Activated CD8-positive, alpha-beta memory T cell treated with anti-CD3 and anti-CD28 coated beads, Interleukin-2, amount 10 ng/mL, durations not matched to agents 7 days and 5 days (primary cell): Measurements from ENCODE around the gene KCNMB2. TPM values are rescaled to one million over a fixed set of nuclear protein-coding genes. Genes with fewer than 3 reads are reported as not detected.

Experiments
- ATAC-seq: fragments of 150-1000 bp; cut with Tn5 transposase; one replicate; pipeline ENCODE4 v1.10.0; 2021; ENCODE audit warnings: moderate library complexity
- CTCF ChIA-PET: fragments of 350-600 bp; sonication (Branson Sonifier 250); formaldehyde crosslinking; loops from one replicate; lab custom pipeline; 2021; ENCODE audit warnings: antibody characterized with exemption; lab: Charles Lee
- DNase-seq: peaks from one replicate; pipeline ENCODE4 v3.0.0-alpha.2; 2020
- H3K27ac Mint-ChIP-seq: one replicate; pipeline ENCODE4 v1.8.0; 2021; ENCODE audit warnings: mild to moderate bottlenecking, mixed read lengths
- H3K27me3 Mint-ChIP-seq: one replicate; pipeline ENCODE4 v1.8.0; 2021; ENCODE audit warnings: mixed read lengths
- H3K36me3 Mint-ChIP-seq: one replicate; pipeline ENCODE4 v1.8.0; 2021; ENCODE audit warnings: mild to moderate bottlenecking, mixed read lengths
- H3K4me1 Mint-ChIP-seq: one replicate; pipeline ENCODE4 v1.8.0; 2021; ENCODE audit warnings: mixed read lengths
- H3K4me3 Mint-ChIP-seq: one replicate; pipeline ENCODE4 v1.8.0; 2021; ENCODE audit warnings: mild to moderate bottlenecking, moderate library complexity, mixed read lengths
- H3K9me3 Mint-ChIP-seq: one replicate; pipeline ENCODE4 v1.8.0; 2022; ENCODE audit warnings: low read depth, mixed read lengths
- total RNA-seq, 2 experiments: library from RNA; stranded (reverse); gene quantifications; one replicate each; pipeline ENCODE4 v1.2.3, GENCODE V29; 2021

The KCNMB2 gene
- total RNA-seq, result not detected

DNA sequence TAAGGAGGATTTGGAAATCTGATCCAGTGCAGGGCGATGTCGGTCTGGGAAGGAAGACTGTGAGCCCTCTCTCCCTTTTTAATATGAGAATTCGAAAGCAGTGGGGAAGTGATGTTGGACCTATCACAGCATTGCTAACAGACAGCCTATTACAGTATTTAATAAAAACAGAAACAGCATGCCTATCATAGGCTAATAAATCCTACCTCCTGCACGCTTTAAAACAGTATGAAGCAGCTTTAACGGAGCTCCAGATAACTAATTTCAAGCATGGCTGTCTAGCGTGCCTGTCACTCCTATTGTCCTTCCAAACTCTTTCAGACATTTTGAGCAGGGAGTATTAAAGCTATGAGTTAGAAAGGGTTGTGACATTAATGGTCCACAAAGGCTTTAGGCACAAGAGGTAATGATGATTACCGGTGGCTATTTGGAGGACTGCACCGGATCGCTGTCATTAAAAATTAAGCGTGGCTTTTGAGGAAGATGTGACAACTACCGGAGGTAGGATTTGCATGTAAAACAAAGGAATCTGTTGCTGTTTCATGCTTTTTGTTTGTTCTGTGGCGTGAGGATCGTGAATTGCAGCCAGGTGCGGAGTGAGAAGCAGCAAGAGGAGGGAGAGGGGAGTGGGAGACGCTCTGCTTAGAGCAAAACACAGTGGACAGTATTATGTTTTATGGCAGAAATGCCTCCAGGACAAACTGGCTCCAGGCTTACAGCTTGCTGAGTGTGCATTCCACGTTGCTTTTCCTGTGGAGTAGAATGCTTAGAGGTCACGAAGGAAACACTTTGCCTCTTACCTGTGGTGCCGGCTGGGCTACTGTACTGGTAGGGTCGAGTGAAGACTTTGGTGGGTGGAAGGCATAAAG lies at the start of gene KCNMB2:
KCNMB2 (plus strand) TSS at position 226 of the 869 bp plus-strand sequence.
- H3K9me3 Mint-ChIP-seq, result peaks cover under 1% of the 10 kb centered on the region
- CTCF ChIA-PET, result no interaction called here
- no peak within 1 kb of the TSS for H3K4me3 Mint-ChIP-seq
- H3K27me3 Mint-ChIP-seq, result peaks cover 20% of the 10 kb centered on the region
- ATAC-seq (no peak), DNase-seq (no peak)
- H3K27ac Mint-ChIP-seq, result no peak within 1 kb of the TSS
- no peaks in the 10 kb centered on the region for H3K36me3 Mint-ChIP-seq
- no peaks in the 10 kb centered on the region for H3K4me1 Mint-ChIP-seq

DNA sequence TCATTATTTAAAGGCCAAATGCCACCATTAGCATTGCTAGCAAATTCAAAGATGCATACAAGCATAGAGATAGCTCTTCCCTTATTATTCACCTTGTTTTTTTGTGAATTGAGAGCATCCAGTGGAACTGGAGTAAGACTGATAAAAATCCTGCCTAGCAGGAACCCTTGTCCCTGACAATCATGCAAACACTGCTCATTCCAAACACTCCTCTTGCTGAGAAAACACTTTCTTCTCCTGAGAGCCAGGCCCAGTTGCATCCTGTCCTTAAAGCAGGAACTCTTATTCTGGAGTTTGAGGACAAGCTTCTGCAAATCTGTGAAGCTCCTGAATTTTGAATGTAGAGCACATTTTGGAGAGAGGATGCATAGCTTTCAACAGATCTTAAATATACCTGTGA lies 49.3 kb upstream of the KCNMB2 start:
- H3K36me3 Mint-ChIP-seq, result no peaks in the 10 kb centered on the region
- ATAC-seq (no peak), DNase-seq (no peak)
- H3K9me3 Mint-ChIP-seq, result no peaks in the 10 kb centered on the region
- H3K4me1 Mint-ChIP-seq, result no peaks in the 10 kb centered on the region
- H3K27me3 Mint-ChIP-seq, result no peaks in the 10 kb centered on the region
- H3K4me3 Mint-ChIP-seq, result no peak overlapping the region
- H3K27ac Mint-ChIP-seq, result no peak overlapping the region
- CTCF ChIA-PET, result no interaction called here

DNA sequence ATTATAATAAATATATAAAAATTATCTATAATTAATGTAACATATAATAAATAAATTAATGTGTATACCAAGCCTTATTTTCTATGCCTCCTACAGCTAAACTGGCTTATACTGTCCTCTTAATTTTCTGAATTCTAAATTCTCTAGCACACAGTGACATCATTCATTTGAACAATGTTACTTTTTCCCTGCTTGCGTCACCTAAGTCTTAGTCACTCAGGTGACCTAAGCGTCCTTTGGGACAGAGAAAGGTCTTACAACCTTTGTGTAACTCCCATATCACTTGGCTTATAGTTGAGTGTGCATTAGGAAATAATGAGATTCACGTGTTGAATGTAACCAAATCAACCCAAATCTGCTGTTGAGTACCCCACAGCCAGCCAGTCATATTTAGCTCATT lies 48.5 kb upstream of the KCNMB2 start:
- no peak overlapping the region for H3K27ac Mint-ChIP-seq
- no peak overlapping the region for H3K4me3 Mint-ChIP-seq
- H3K27me3 Mint-ChIP-seq, result no peaks in the 10 kb centered on the region
- no peaks in the 10 kb centered on the region for H3K9me3 Mint-ChIP-seq
- no peaks in the 10 kb centered on the region for H3K4me1 Mint-ChIP-seq
- CTCF ChIA-PET, result no interaction called here
- no peaks in the 10 kb centered on the region for H3K36me3 Mint-ChIP-seq
- ATAC-seq (no peak), DNase-seq (no peak)

GRCh38 chr3:178491751-178492150 lies 44.5 kb upstream of the KCNMB2 start:
- no peaks in the 10 kb centered on the region for H3K36me3 Mint-ChIP-seq
- CTCF ChIA-PET, result no interaction called here
- no peak overlapping the region for H3K4me3 Mint-ChIP-seq
- H3K27ac Mint-ChIP-seq, result no peak overlapping the region
- DNase-seq, result no peak
- H3K27me3 Mint-ChIP-seq, result no peaks in the 10 kb centered on the region
- no peaks in the 10 kb centered on the region for H3K4me1 Mint-ChIP-seq
- no peak for ATAC-seq
- no peaks in the 10 kb centered on the region for H3K9me3 Mint-ChIP-seq

GRCh38 chr3:178492491-178492890 lies 43.7 kb upstream of the KCNMB2 start:
- DNase-seq, result no peak
- Mint-ChIP-seq H3K36me3 (no peaks in the 10 kb centered on the region), H3K27ac (no peak overlapping the region), H3K4me3 (no peak overlapping the region), H3K9me3 (no peaks in the 10 kb centered on the region), H3K27me3 (no peaks in the 10 kb centered on the region), H3K4me1 (no peaks in the 10 kb centered on the region)
- CTCF ChIA-PET, result no interaction called here
- ATAC-seq, result no peak

DNA sequence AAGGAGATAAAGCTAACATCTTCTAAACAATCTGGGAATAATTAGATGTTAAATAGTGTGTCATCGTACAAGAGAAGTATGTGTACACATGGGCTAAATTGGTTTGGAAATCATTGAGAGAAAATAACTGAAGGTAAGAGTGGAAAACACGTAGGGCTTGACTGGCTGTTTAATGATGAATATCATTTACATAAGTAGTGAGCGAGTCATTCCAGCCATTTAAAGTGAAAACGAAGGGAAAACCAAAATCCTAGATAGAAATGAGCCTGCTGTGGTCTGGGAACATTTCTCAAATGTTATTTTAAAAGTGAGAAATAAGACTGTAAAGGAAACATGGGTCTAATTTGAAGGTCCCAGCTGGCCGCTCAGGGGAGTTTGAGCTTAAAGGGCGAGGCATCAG lies 41.9 kb upstream of the KCNMB2 start:
- ATAC-seq, result no peak
- Mint-ChIP-seq H3K27ac (no peak overlapping the region), H3K4me3 (no peak overlapping the region), H3K4me1 (no peaks in the 10 kb centered on the region), H3K36me3 (no peaks in the 10 kb centered on the region), H3K27me3 (no peaks in the 10 kb centered on the region), H3K9me3 (no peaks in the 10 kb centered on the region)
- no peak for DNase-seq
- CTCF ChIA-PET, result no interaction called here

- CTCF ChIA-PET, result no interaction called here
- no peak for ATAC-seq
- no peaks in the 10 kb centered on the region for H3K9me3 Mint-ChIP-seq
- no peak overlapping the region for H3K4me3 Mint-ChIP-seq
- H3K36me3 Mint-ChIP-seq, result no peaks in the 10 kb centered on the region
- H3K27ac Mint-ChIP-seq, result no peak overlapping the region
- H3K27me3 Mint-ChIP-seq, result no peaks in the 10 kb centered on the region
- no peak for DNase-seq
- no peaks in the 10 kb centered on the region for H3K4me1 Mint-ChIP-seq
These were observed 39.3 kb upstream of the KCNMB2 start for GRCh38 chr3:178496911-178497310.

DNA sequence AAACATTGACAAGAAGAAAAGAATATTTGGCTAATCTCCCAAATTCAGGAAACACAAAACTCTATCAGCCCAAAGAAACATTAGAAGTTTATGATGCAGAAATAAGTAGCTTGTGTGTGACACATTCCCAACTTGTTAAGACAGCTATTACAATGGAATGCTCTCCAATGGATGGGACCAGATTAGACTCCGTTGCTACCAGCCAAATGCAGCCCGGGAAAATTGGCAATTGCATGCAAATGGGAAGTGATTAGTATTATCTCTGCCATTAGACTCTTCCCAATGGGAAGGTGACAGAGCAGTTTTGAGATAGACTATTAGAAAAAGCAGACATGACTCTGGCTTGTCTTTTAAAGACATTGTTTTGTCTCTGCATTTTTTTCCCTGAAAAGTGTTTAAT lies 37.4 kb upstream of the KCNMB2 start:
- H3K4me3 Mint-ChIP-seq, result no peak overlapping the region
- H3K9me3 Mint-ChIP-seq, result no peaks in the 10 kb centered on the region
- ATAC-seq (no peak), DNase-seq (no peak)
- H3K36me3 Mint-ChIP-seq, result no peaks in the 10 kb centered on the region
- H3K27ac Mint-ChIP-seq, result no peak overlapping the region
- H3K27me3 Mint-ChIP-seq, result no peaks in the 10 kb centered on the region
- no peaks in the 10 kb centered on the region for H3K4me1 Mint-ChIP-seq
- CTCF ChIA-PET, result no interaction called here

GRCh38 chr3:178500631-178501030 lies 35.6 kb upstream of the KCNMB2 start:
- no peak for DNase-seq
- CTCF ChIA-PET, result no interaction called here
- no peak for ATAC-seq
- Mint-ChIP-seq H3K9me3 (no peaks in the 10 kb centered on the region), H3K27ac (no peak overlapping the region), H3K27me3 (no peaks in the 10 kb centered on the region), H3K36me3 (no peaks in the 10 kb centered on the region), H3K4me1 (no peaks in the 10 kb centered on the region), H3K4me3 (no peak overlapping the region)

DNA sequence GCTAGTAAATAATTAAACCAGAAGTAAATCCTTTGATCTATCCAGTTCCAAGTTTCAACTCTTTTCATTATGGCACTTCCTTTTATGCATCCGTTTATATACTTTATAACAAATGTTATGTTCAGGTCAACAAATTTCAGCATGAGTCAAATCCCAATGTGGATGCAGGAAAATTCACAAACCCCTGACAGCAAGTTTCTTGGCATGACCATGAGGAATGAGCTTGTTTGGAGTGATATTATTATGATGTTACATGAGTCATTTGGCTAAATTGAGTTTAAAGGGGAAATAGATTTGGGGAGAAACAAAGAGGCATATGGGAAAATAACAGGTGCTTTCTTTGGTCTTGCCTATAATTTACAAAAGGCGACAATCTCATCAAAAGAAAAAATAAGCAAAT lies 32.1 kb upstream of the KCNMB2 start:
- H3K4me3 Mint-ChIP-seq, result no peak overlapping the region
- no peak overlapping the region for H3K27ac Mint-ChIP-seq
- no peak for DNase-seq
- H3K9me3 Mint-ChIP-seq, result no peaks in the 10 kb centered on the region
- CTCF ChIA-PET, result no interaction called here
- H3K36me3 Mint-ChIP-seq, result no peaks in the 10 kb centered on the region
- no peaks in the 10 kb centered on the region for H3K27me3 Mint-ChIP-seq
- no peak for ATAC-seq
- no peaks in the 10 kb centered on the region for H3K4me1 Mint-ChIP-seq

DNA sequence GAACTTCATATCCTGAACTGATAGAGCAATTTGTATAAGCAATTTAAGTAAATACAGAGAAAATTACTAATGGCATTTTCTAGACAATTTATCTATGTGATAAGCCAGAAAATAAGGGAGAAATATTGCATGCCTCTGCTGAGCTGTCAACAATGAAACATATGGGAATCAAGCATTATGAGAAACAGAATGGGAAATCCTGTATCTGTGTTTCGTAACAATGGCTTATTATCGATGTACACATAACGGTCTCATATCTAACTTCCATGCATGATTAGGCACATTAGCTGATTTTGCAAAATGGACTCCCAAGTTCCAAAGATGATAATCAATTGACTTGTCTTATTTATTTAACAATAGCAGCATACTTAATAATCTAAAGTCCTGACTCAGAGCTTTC lies 30.4 kb upstream of the KCNMB2 start:
- H3K9me3 Mint-ChIP-seq, result no peaks in the 10 kb centered on the region
- CTCF ChIA-PET, result no interaction called here
- DNase-seq, result no peak
- no peaks in the 10 kb centered on the region for H3K36me3 Mint-ChIP-seq
- no peak overlapping the region for H3K27ac Mint-ChIP-seq
- no peak overlapping the region for H3K4me3 Mint-ChIP-seq
- H3K4me1 Mint-ChIP-seq, result no peaks in the 10 kb centered on the region
- H3K27me3 Mint-ChIP-seq, result no peaks in the 10 kb centered on the region
- no peak for ATAC-seq

DNA sequence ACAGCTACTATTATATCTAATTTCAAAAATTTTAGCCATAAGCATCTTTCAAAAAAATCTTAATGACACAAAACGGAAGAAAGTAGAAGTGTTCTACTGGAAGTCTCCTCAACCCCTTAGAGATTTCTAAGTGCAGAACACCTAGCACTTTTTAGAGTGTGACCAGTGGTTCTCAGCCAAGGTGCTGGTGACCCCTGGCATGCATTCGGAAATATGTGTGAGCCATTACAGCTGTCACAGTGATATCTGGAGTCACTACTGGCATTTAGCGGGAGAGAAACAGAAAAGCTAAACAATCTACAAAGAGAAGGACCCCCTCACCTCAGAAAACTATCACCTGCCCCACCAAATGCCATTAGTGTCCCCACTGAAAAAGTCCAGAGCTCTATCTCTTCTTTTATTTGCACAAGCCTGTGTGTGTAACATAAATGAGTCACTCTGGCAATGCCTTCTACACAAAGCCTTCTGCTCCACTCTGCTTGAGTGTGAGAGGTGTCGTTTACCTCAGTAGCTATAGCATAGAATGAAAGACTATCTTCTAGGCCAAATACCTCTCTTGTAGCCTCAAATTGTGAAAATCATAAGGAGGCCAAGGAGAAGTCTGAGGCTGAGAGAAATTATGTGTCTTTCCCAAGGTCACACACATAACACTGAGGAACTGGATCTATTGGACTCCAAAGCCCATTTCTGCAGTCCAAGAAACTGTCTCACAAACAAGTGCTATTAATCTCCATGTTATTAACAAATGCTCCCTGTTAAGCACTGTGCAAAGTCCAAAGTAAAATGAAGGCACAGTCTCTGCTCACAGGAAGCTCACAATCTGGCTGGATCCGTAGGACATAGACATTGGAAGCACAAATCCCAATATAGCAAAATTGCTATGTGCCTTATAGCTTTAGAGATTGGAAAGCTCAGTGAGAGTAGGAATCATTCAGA lies 28.5 kb upstream of the KCNMB2 start:
- H3K27ac Mint-ChIP-seq, result no peak overlapping the region
- no peak overlapping the region for H3K4me3 Mint-ChIP-seq
- no peaks in the 10 kb centered on the region for H3K27me3 Mint-ChIP-seq

DNA sequence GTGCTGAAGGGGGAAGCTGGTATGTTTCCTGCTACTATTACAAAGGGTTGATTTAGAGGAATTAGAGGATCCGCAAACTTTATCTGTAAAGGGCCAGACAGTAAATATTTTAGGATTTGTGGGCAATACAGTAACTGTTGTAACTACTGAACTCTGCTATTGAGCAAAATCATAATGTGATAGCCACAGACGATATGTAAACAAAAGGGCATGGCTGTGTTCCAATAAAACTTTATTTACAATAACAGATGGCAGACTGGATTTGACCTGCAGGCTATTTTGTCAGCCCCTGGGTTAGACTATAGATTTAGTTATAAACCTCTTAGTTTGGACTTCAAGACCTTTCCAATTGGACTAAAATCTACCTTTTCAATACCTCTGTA lies 27.8 kb upstream of the KCNMB2 start:
- no peak overlapping the region for H3K27ac Mint-ChIP-seq
- no peak for ATAC-seq
- no peaks in the 10 kb centered on the region for H3K4me1 Mint-ChIP-seq
- H3K4me3 Mint-ChIP-seq, result no peak overlapping the region
- CTCF ChIA-PET, result no interaction called here
- no peaks in the 10 kb centered on the region for H3K36me3 Mint-ChIP-seq
- no peaks in the 10 kb centered on the region for H3K27me3 Mint-ChIP-seq
- no peaks in the 10 kb centered on the region for H3K9me3 Mint-ChIP-seq
- DNase-seq, result no peak

More for the DNA sequence above, 28.5 kb upstream of the KCNMB2 start:
- DNase-seq (no peak), ATAC-seq (no peak)
- no peaks in the 10 kb centered on the region for H3K36me3 Mint-ChIP-seq
- CTCF ChIA-PET, result no interaction called here
- no peaks in the 10 kb centered on the region for H3K9me3 Mint-ChIP-seq
- H3K4me1 Mint-ChIP-seq, result no peaks in the 10 kb centered on the region

GRCh38 chr3:178510496-178510895 lies 25.7 kb upstream of the KCNMB2 start:
- H3K4me1 Mint-ChIP-seq, result no peaks in the 10 kb centered on the region
- H3K27me3 Mint-ChIP-seq, result no peaks in the 10 kb centered on the region
- H3K4me3 Mint-ChIP-seq, result no peak overlapping the region

More at GRCh38 chr3:178510496-178510895, 25.7 kb upstream of the KCNMB2 start:
- Mint-ChIP-seq H3K27ac (no peak overlapping the region), H3K36me3 (no peaks in the 10 kb centered on the region), H3K9me3 (no peaks in the 10 kb centered on the region)
- DNase-seq, result no peak
- no peak for ATAC-seq
- CTCF ChIA-PET, result no interaction called here
